ENCODE measurements around the gene IFIT2. TPM values are rescaled to one million over a fixed set of nuclear protein-coding genes. Genes with fewer than 3 reads are reported as not detected.

Gene IFIT2
- total RNA-seq, 1 experiment from 2014 or later: 1.0 TPM

- CTCF ChIA-PET: no interaction called here
Observed at GRCh38 chr10:89263531-89263930, 38.3 kb upstream of the IFIT2 start.

GRCh38 chr10:89266721-89267453, 35.0 kb upstream of the IFIT2 start:
- Histone ChIP-seq H3K9me2 (ENCODE audit: insufficient read depth) (no peaks in the 10 kb centered on the region), H3K79me2 (ENCODE audit: insufficient read depth, low read length) (no peaks in the 10 kb centered on the region), H3K9me3 (ENCODE audit: control insufficient read depth in 1 of 2, insufficient read depth in 1 of 2, low read depth in 1 of 2, low read length in 2 of 2) (no peaks in the 10 kb centered on the region), H3K4me2 (ENCODE audit: low read length) (no peak overlapping the region), H3K27me3 (ENCODE audit: insufficient read depth, low read length) (no peaks in the 10 kb centered on the region), H3K9ac (ENCODE audit: low read length) (no peak overlapping the region), H3K4me1 (ENCODE audit: control insufficient read depth in 1 of 2, insufficient read depth in 2 of 2, low read length in 2 of 2) (no peaks in the 10 kb centered on the region), H2AFZ (ENCODE audit: low read depth, low read length, poor library complexity, severe bottlenecking) (no peak overlapping the region), H3K36me3 (ENCODE audit: control insufficient read depth in 1 of 2, insufficient read depth in 2 of 2, low read length in 2 of 2) (no peaks in the 10 kb centered on the region), H3K4me3 (replicated peaks in 1 of 2; ENCODE audit: low read depth in 1 of 2, low read length in 2 of 2) (no peak overlapping the region), H4K20me1 (ENCODE audit: insufficient read depth) (no peaks in the 10 kb centered on the region), H3K27ac (ENCODE audit: low read depth, low read length) (no peak overlapping the region)
- intact Hi-C loops (cut with micrococcal nuclease): no loop called here
- TF ChIP-seq EZH2phosphoT487 (IDR thresholded peaks at IDR 0.05; ENCODE audit: borderline replicate concordance) (no peak), TCF7L2 (IDR thresholded peaks at IDR 0.05; ENCODE audit: borderline replicate concordance, extremely low read depth, insufficient read depth, insufficient read length) (no peak), CBX3 (IDR thresholded peaks at IDR 0.05; ENCODE audit: low read depth) (no peak), MAX (IDR thresholded peaks at IDR 0.05) (no peak), YY1 (IDR thresholded peaks at IDR 0.05; ENCODE audit: extremely low read depth, insufficient replicate concordance, low read depth, low read length) (no peak), FOSL1 (IDR thresholded peaks at IDR 0.05; ENCODE audit: low read depth) (no peak), EZH2 (IDR thresholded peaks at IDR 0.05) (no peak), EGR1 (IDR thresholded peaks at IDR 0.05; ENCODE audit: low read depth) (no peak), ZNF274 (IDR thresholded peaks at IDR 0.05; ENCODE audit: low read depth, low read length) (no peak), POLR2A (IDR thresholded peaks at IDR 0.05; ENCODE audit: borderline replicate concordance, extremely low read depth, insufficient read depth, insufficient read length) (no peak), ZFX (IDR thresholded peaks at IDR 0.05) (no peak), CEBPB (IDR thresholded peaks at IDR 0.05; ENCODE audit: low read depth) (no peak), JUND (IDR thresholded peaks at IDR 0.05) (no peak), POLR2AphosphoS5 (IDR thresholded peaks at IDR 0.05; ENCODE audit: low read depth, low read length) (no peak), ATF3 (IDR thresholded peaks at IDR 0.05) (no peak)
- POLR2A ChIA-PET: no interaction called here
- no peak for DNase-seq (ENCODE audit: low read depth, low spot score)
- no peak for ATAC-seq
- RAD21 ChIA-PET (ENCODE audit: low non-redundant PET in 1 of 2, low total read pairs in 2 of 2, uncharacterized antibody in 2 of 2, unreplicated experiment in 2 of 2): no interaction called here
- CTCF ChIA-PET: interaction anchor here (1.2 kb wide), 1 partner anchor 296 kb away, joined by 3 read pairs; no protein-coding TSS in a partner anchor
- no TSS peak for BruUV-seq (replicated peaks)

More at GRCh38 chr10:89263531-89263930, 38.3 kb upstream of the IFIT2 start:
- no peak overlapping the region for H3K4me2 ChIP-seq (ENCODE audit: low read length)
- no peaks in the 10 kb centered on the region for H3K79me2 ChIP-seq (ENCODE audit: insufficient read depth, low read length)
- H3K27ac ChIP-seq (ENCODE audit: low read depth, low read length): no peak overlapping the region
- no TSS peak for BruUV-seq (replicated peaks)
- no peak for DNase-seq (ENCODE audit: low read depth, low spot score)
- no peaks in the 10 kb centered on the region for H4K20me1 ChIP-seq (ENCODE audit: insufficient read depth)
- intact Hi-C loops (cut with micrococcal nuclease): no loop called here
- ChIA-PET RAD21 (ENCODE audit: low non-redundant PET in 1 of 2, low total read pairs in 2 of 2, uncharacterized antibody in 2 of 2, unreplicated experiment in 2 of 2) (no interaction called here), POLR2A (no interaction called here)
- H2AFZ ChIP-seq (ENCODE audit: low read depth, low read length, poor library complexity, severe bottlenecking): no peak overlapping the region
- no peaks in the 10 kb centered on the region for H3K9me2 ChIP-seq (ENCODE audit: insufficient read depth)
- no peak overlapping the region for H3K4me3 ChIP-seq (replicated peaks in 1 of 2; ENCODE audit: low read depth in 1 of 2, low read length in 2 of 2)
- no peak for TF ChIP-seq EGR1 (IDR thresholded peaks at IDR 0.05; ENCODE audit: low read depth)
- no peak for TF ChIP-seq EZH2 (IDR thresholded peaks at IDR 0.05)
- TF ChIP-seq FOSL1 (IDR thresholded peaks at IDR 0.05; ENCODE audit: low read depth): no peak
- H3K4me1 ChIP-seq (ENCODE audit: control insufficient read depth in 1 of 2, insufficient read depth in 2 of 2, low read length in 2 of 2): peaks cover 0 to 5% of the 10 kb centered on the region in 2 experiments; a peak in 1 of 4 replicates
- no peak for ATAC-seq
- H3K27me3 ChIP-seq (ENCODE audit: insufficient read depth, low read length): no peaks in the 10 kb centered on the region
- no peaks in the 10 kb centered on the region for H3K36me3 ChIP-seq (ENCODE audit: control insufficient read depth in 1 of 2, insufficient read depth in 2 of 2, low read length in 2 of 2)
- H3K9ac ChIP-seq (ENCODE audit: low read length): no peak overlapping the region
- no peaks in the 10 kb centered on the region for H3K9me3 ChIP-seq (ENCODE audit: control insufficient read depth in 1 of 2, insufficient read depth in 1 of 2, low read depth in 1 of 2, low read length in 2 of 2)

Data from HCT116 (cell line).